GM12875 (cell line): ENCODE data around the gene OLFM2.
"Not testable (repeated sequence)": the region's sequence is repeated elsewhere in the genome, so short reads cannot be mapped to it uniquely, and the experiment has no call there.

Source experiments
- H3K4me3 ChIP-seq: one replicate; pipeline ENCODE4 v1.5.1; 2011; ENCODE audit warnings: low read depth, low read length, control low read depth
- CTCF ChIP-seq: IDR thresholded peaks from 2 replicates; pipeline ENCODE4 v1.5.1; 2011; ENCODE audit warnings: low read depth, mild to moderate bottlenecking, control low read depth, inconsistent platforms, low read length, moderate library complexity, borderline replicate concordance; ENCODE audit not compliant: insufficient read depth

OLFM2 gene

GRCh38 chr19:9935506-9936325 is 599 bp downstream of the OLFM2 start:
- no peak for TF ChIP-seq CTCF
- no peak overlapping the region for H3K4me3 ChIP-seq

- no peak overlapping the region for H3K4me3 ChIP-seq
These were observed 2.0 kb downstream of the OLFM2 start for GRCh38 chr19:9934132-9934950.

GRCh38 chr19:9932835-9933234 is 3.5 kb downstream of the OLFM2 start:
- no peak overlapping the region for H3K4me3 ChIP-seq
- TF ChIP-seq CTCF, result no peak

More at GRCh38 chr19:9934132-9934950, 2.0 kb downstream of the OLFM2 start:
- peak; percentile 97 for TF ChIP-seq CTCF

GRCh38 chr19:9931629-9932028 is 4.7 kb downstream of the OLFM2 start:
- no peak for TF ChIP-seq CTCF
- H3K4me3 ChIP-seq, result no peak overlapping the region

GRCh38 chr19:9923440-9923839 is 12.9 kb downstream of the OLFM2 start:
- no peak overlapping the region for H3K4me3 ChIP-seq
- TF ChIP-seq CTCF, result no peak

- H3K4me3 ChIP-seq, result not testable (repeated sequence)
These were observed 13.4 kb downstream of the OLFM2 start for GRCh38 chr19:9922782-9923379.

GRCh38 chr19:9917321-9917720 is 19.0 kb downstream of the OLFM2 start:
- no peak overlapping the region for H3K4me3 ChIP-seq
- no peak for TF ChIP-seq CTCF
